Stomach smooth muscle (tissue), 2 donors: ENCODE data around the gene VILL.

ENCODE experiments used
- H3K27ac ChIP-seq: one replicate; pipeline ENCODE4 v1.7.0; 2013; ENCODE audit warnings: mild to moderate bottlenecking, low read length, inconsistent platforms
- H3K27me3 ChIP-seq, 2 donors: one replicate each; pipeline ENCODE4 v1.7.0; 2013; ENCODE audit warnings: low read length in 2 of 2; ENCODE audit not compliant: insufficient read depth in 2 of 2, control insufficient read depth in 1 of 2
- H3K36me3 ChIP-seq, 2 donors: one replicate each; pipeline ENCODE4 v1.7.0; 2013; ENCODE audit warnings: low read length in 2 of 2; ENCODE audit not compliant: control insufficient read depth in 2 of 2, insufficient read depth in 2 of 2
- H3K4me1 ChIP-seq: one replicate; pipeline ENCODE4 v1.7.0; 2013; ENCODE audit warnings: low read length; ENCODE audit not compliant: control insufficient read depth, insufficient read depth
- H3K4me3 ChIP-seq, 2 donors: one replicate each; pipeline ENCODE4 v1.7.0; 2013; ENCODE audit warnings: low read length in 2 of 2
- H3K9ac ChIP-seq, 2 donors: one replicate each; pipeline ENCODE4 v1.7.0; 2013; ENCODE audit warnings: low read length in 2 of 2, mild to moderate bottlenecking in 1 of 2
- H3K9me3 ChIP-seq, 2 donors: one replicate each; pipeline ENCODE4 v1.7.0; 2013; ENCODE audit warnings: low read length in 2 of 2; ENCODE audit not compliant: control insufficient read depth in 2 of 2
- donor health status: healthy.
- donor health status: Pancreatic carcinoma.

VILL gene

DNA sequence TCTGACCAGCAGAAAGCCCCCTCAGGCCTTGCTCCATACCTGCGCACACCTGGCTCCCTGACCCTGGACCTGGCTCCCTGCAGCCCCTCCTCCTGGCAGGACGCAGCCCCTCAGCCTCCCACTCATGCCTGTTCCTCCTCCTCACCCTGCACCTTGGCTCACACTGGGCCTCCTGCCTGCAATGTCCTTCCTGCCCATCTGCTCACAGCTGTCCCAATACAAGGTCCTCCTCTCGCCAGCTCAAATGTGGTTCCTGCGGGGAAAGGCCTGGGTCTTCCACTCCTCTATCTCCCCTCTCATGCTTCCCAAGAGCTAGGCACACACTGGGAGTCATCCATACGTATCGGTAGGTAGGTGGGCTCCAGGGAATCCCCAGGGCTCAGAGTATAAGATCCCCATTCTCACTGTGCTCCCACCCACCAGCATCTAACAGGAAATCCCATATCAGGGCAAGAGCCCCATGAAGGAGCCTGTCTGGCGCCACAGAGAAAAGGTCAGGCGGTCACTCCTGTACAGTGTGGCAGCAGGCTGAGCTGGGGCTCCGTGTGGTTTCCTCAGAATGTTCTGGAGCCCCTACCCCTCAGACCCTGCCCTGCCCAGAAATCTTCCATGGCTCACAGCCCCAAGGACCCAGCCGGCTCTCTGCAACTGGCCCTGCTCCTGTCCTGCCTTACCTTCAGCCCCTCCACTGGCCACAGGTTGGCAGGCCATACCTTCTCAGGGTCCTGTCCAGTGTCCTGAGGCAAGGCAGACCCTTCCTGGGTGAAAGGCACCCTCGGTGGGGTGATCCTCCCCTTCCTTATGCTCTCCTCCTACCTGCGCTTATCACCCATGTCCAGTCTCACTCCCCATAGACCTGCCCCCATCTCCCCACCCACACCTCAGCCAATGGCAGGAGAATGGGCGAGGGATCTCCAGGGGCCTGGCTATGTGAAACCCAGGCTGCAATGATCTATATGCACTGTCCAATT is 28.0 kb downstream of the VILL start:
- H3K4me1 ChIP-seq = peaks cover 3% of the 10 kb centered on the region
- H3K27ac ChIP-seq = no peak overlapping the region
- H3K9me3 ChIP-seq = peaks cover 0 to 14% of the 10 kb centered on the region in 2 donors
- peaks cover 25 to 43% of the 10 kb centered on the region in 2 donors for H3K36me3 ChIP-seq
- no peaks in the 10 kb centered on the region for H3K27me3 ChIP-seq
- no peak overlapping the region for H3K4me3 ChIP-seq
- no peak overlapping the region for H3K9ac ChIP-seq

DNA sequence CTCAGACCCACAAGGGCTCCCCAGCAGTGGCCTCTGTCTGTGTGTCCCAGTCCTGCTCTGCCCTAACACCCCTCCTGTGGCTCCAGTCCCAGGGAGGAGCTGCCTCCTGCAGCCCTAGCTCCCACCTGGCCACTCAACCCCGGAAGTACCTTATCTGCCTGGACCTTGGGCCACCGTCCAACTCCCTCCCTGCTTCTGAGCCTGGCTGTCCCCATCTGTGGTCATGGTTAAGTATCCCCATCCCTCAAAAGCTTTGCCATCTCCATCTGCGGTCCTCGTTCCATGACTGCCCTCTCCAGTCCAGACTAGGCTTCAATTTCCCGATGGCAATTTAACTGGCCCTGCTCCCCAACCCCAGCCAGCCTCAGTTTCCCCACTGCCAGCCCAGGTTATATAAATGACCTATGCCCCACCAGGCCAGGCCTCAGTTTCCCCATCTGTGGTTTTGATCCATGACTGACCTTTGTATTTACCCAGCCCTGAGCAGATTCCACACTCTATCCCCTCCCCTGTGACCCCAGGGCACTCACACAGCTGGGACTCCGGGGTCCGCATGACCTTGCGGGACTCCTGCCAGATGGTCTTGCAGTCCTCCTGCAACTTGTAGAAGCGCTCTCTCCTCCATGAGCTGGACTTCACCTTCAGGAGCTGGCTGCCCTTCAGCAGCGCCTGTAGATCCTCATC is 29.2 kb downstream of the VILL start:
- peaks cover 9% of the 10 kb centered on the region for H3K4me1 ChIP-seq
- H3K36me3 ChIP-seq = peaks cover 25 to 40% of the 10 kb centered on the region in 2 donors
- H3K9ac ChIP-seq = no peak overlapping the region
- H3K4me3 ChIP-seq = no peak overlapping the region
- H3K27ac ChIP-seq = no peak overlapping the region
- H3K27me3 ChIP-seq = no peaks in the 10 kb centered on the region
- H3K9me3 ChIP-seq = peaks cover 0 to 14% of the 10 kb centered on the region in 2 donors

DNA sequence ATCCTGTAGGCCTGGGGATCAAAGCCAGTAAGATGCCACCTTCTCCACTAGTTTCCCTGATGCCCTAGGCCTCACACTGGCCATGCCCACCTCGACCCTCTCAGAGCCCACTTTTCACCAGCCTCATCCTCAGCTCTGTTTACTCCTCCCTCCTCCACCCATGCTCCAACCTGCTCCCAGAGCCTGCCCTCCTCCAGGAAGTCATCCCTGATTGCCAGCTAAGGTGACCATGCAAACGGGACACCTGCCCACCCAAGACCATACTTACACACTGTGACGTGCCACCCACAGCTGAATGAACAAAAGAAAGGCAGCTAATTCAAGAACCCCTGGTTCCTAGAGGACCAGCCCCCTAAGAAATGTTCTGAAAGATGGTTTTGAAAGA is 29.7 kb downstream of the VILL start:
- Histone ChIP-seq H3K4me3 (no peak overlapping the region), H3K36me3 (peaks cover 22 to 35% of the 10 kb centered on the region in 2 donors)

DNA sequence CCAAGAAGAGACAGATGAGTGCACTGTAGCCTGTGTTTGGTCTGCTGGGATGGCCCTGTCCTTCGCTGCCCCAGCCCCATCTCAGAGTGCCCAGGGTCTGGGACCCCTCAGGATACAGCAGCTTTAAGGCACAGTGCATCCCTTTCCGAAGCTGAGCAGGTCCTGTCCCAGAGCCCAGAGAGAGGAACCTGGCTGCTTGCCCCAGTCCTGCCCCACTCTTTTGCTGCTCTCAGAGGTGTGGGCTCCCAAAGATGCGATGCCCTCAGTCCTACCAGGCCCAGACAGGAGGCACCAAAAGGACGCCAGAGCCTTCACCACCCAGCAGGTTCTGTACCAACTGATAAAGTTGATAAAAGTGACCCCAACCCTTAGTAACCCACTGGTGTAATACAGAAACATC is 30.6 kb downstream of the VILL start:
- Histone ChIP-seq H3K9me3 (peaks cover 0 to 8% of the 10 kb centered on the region in 2 donors), H3K9ac (no peak overlapping the region), H3K4me1 (peaks cover 20% of the 10 kb centered on the region), H3K36me3 (peaks cover 15 to 26% of the 10 kb centered on the region in 2 donors), H3K4me3 (no peak overlapping the region), H3K27me3 (no peaks in the 10 kb centered on the region), H3K27ac (no peak overlapping the region)

More for the DNA sequence above, 29.7 kb downstream of the VILL start:
- H3K9ac ChIP-seq = no peak overlapping the region
- no peaks in the 10 kb centered on the region for H3K27me3 ChIP-seq
- peaks cover 0 to 14% of the 10 kb centered on the region in 2 donors for H3K9me3 ChIP-seq
- H3K27ac ChIP-seq = no peak overlapping the region
- peaks cover 13% of the 10 kb centered on the region for H3K4me1 ChIP-seq

DNA sequence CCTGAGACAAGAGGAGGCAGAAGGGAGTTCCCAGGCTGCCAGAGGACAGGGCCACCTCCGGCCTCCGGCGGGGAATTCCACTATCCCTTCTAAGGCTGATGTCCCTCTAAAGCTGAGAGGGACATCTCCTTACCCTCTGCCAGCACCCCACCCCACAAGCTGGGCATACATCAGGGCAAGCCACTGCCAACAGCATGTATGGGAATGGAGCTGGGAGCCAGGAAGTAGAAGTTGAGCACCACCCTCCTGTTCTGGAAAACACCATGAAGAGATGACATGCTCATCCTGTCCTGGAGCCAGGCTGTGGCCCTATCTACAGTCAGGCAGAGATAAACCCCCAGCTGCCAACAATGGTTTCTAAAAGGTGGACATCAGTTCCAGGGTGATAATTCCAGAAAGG is 31.7 kb downstream of the VILL start:
- peaks cover 9 to 15% of the 10 kb centered on the region in 2 donors for H3K36me3 ChIP-seq
- H3K4me1 ChIP-seq = peaks cover 22% of the 10 kb centered on the region
- no peak overlapping the region for H3K9ac ChIP-seq

DNA sequence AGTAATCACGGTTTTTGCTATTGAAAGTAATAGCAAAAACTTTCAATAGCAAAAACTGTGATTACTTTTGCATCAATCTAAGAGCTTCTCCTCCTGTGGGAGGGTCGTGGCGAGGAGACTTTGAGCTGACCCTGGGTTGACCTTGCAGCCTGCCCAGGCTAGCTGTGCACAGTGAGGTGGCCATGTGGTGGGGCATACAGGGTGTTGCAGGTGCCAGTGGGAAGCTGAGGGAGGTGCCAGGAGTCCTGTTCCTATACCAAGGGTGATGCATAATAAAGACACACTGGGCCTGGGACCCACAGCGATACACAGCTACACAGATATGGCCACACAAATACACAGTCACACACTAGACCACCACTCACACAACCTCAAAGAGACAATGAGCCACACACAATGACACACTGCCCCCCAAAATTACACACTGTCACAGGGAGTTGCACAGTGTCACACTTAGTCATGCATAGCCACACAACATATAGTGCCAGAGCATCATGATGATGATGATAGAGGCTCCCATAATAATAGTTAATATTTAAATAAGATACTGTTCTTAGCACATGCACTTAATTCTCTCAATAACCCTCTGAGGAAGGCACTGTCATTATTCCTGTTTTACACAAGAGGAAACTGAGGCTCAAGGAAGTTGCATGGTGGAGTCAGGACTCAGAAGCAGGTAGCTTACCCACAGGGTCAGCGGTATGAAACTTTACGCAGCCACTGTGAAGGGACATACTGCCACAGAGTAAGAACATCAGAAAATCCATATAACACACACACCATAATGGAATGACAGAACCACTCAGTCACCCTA is 32.5 kb downstream of the VILL start:
- Histone ChIP-seq H3K4me1 (peaks cover 24% of the 10 kb centered on the region), H3K27ac (peak overlapping the region; percentile 96), H3K4me3 (peak overlapping the region; percentile 86 to 90)

More for the DNA sequence above, 31.7 kb downstream of the VILL start:
- no peak overlapping the region for H3K4me3 ChIP-seq
- H3K27ac ChIP-seq = no peak overlapping the region
- H3K9me3 ChIP-seq = no peaks in the 10 kb centered on the region
- no peaks in the 10 kb centered on the region for H3K27me3 ChIP-seq

DNA sequence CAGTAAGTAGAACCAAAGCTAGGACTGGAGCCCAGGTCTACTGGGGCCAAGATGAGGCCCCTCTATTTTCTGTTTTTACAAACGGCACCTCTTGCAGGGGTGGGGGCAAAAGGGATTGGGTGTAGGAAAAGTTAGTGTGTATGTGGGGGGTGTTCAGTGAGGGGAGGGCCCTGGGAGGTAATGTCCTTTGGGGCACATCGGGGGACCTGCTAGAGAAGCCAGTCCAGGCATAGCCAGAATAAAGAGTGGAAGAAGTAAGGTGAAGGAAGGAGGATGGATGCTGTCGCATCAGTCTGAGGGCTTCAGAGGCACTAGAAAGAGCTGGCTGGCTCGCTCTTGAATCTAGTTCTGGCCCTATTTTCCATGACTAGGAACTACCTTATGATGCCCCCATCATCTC is 36.3 kb downstream of the VILL start:
- peaks cover 52% of the 10 kb centered on the region for H3K4me1 ChIP-seq
- no peaks in the 10 kb centered on the region for H3K36me3 ChIP-seq
- no peaks in the 10 kb centered on the region for H3K27me3 ChIP-seq
- H3K9me3 ChIP-seq = no peaks in the 10 kb centered on the region
- no peak overlapping the region for H3K27ac ChIP-seq
- H3K4me3 ChIP-seq = no peak overlapping the region
- no peak overlapping the region for H3K9ac ChIP-seq

More for the DNA sequence above, 32.5 kb downstream of the VILL start:
- Histone ChIP-seq H3K27me3 (no peaks in the 10 kb centered on the region), H3K9ac (peak overlapping the region; percentile 71 to 97), H3K36me3 (peaks cover 6 to 11% of the 10 kb centered on the region in 2 donors), H3K9me3 (no peaks in the 10 kb centered on the region)

DNA sequence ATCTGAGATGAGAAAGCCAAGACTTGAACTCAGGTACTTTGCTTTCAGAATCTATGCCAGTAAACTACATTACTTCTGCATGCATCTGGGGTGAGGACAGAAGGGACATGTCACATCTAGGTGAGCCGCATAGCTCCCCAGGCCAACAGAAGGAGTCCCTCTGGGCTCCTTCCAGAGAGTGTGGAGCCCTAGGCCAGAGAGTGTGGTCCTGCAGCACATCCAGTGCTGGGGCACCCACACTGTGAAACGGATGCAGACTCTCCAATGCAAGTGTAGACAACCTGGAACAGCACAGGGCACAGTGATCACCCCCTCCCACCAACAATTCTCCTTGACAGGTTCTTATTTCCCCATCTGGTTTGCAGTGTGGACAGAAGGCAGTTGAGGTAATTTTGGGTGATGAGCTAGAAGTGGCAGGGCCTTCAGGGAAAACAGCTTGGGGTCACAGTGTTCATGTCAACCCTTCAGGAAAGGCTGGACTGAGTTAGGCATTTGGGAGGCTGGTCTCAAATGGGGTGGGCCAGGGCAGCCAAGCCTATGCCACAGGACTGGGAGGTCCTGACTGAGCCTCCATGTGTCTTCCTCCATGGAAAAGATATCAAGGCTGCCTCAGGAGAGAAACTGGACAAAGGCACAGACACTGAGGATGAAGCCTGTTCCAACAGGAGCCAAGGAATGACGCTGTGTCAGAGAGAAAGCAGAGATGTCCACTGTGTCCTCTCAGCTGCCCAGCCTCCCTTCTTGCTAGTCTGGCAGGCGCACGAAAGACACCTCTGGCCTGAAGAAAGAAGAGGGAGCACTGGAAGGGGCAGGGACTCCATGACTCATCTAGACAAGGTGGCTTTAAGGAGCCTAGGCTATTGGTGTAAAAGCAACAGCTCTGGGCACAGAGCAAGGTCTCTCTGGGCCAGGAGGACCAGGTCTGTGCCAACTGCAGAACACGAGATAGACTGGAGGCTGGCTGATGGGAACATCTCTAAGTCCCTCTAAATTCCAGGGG is 37.2 kb downstream of the VILL start:
- H3K9me3 ChIP-seq = no peaks in the 10 kb centered on the region
- no peaks in the 10 kb centered on the region for H3K36me3 ChIP-seq
- peaks cover 52% of the 10 kb centered on the region for H3K4me1 ChIP-seq
- H3K27ac ChIP-seq = peak overlapping the region; percentile 62
- no peak overlapping the region for H3K9ac ChIP-seq
- H3K27me3 ChIP-seq = no peaks in the 10 kb centered on the region
- H3K4me3 ChIP-seq = peak overlapping the region in 1 of 2 donors; percentile 82

DNA sequence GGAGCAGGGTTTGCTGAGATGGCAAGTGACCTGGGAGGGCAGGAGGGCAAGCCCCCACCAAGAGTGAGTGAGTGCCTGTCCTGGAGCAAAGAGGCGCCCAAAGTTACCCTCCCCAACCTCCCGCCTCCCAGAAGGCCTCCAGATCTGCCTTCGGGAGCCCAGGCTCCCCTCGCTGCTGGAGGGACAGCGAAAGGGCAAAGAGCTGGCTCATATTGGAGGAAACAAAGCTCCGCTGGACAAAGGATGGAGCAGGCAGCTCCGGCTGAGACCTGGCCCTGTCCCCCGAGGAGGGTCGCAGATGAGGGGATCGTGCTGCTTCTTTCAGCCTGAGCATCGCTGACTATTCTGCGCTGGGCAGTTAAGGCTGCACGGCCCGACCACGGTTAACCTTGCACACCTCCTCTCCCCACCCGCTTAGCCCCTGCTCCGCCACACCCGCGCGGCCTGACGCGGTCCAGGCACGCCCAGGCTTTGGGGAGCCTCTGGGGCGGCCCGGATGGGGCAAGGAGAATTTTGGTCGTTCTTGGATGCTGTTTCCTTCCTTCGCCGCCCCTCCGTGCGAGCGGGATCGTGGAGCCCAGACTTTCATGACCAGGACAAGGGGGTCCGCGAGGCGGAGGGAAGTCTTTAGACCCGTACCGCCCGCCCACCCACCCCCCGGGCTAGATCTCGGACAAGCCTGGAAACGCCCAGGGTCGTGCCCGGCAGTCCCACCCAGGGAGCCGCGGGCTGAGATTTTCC is 38.2 kb downstream of the VILL start:
- Histone ChIP-seq H3K27ac (peak overlapping the region; percentile 90), H3K36me3 (no peaks in the 10 kb centered on the region), H3K9me3 (no peaks in the 10 kb centered on the region), H3K4me1 (peaks cover 48% of the 10 kb centered on the region), H3K27me3 (no peaks in the 10 kb centered on the region), H3K4me3 (peak overlapping the region in 1 of 2 donors; percentile 82), H3K9ac (peak overlapping the region in 1 of 2 donors; percentile 71)
